Left ventricle myocardium inferior (tissue), 1 donor: ENCODE results near the gene GNAT2. TPM values are rescaled to one million over a fixed set of nuclear protein-coding genes. Genes with fewer than 3 reads are reported as not detected.

Experiments
- DNase-seq: peaks from one replicate; pipeline ENCODE4 v3.0.0-alpha.2; 2020
- H3K27ac ChIP-seq: fragments of 200-600 bp; replicated peaks from 2 replicates; pipeline ENCODE4 v1.8.0; 2021
- H3K27me3 ChIP-seq: fragments of 200-600 bp; 2 replicates; pipeline ENCODE4 v1.8.0; 2021; ENCODE audit warnings: low read depth
- H3K36me3 ChIP-seq: fragments of 200-600 bp; 2 replicates; pipeline ENCODE4 v1.8.0; 2021
- H3K4me1 ChIP-seq: fragments of 200-600 bp; 2 replicates; pipeline ENCODE4 v1.8.0; 2021
- H3K4me3 ChIP-seq: fragments of 200-600 bp; 2 replicates; pipeline ENCODE4 v1.8.0; 2021; ENCODE audit warnings: mild to moderate bottlenecking, moderate library complexity
- H3K9me3 ChIP-seq: fragments of 200-600 bp; replicated peaks from 2 replicates; pipeline ENCODE4 v1.8.0; 2021
- CTCF ChIP-seq: fragments of 200-600 bp; IDR thresholded peaks from 2 replicates; pipeline ENCODE4 v1.8.0; 2021; ENCODE audit warnings: antibody characterized with exemption, mild to moderate bottlenecking, borderline replicate concordance
- intact Hi-C: fragments of 100-400 bp; cut with micrococcal nuclease; formaldehyde crosslinking; loops from one replicate; pipeline ENCODE4 v1.11.0; 2022
- total RNA-seq: library from RNA; stranded (reverse); fragmentation: NEBNext Ultra II Directional; extraction: Animal tissue kit (Norgen Biotek cat#: 25700); gene quantifications from one replicate; pipeline ENCODE4 v1.2.1, GENCODE V29; 2021
- donor health status: DM: no; HTN: yes; CAD: no; lungs with severe emphysema.

GNAT2 gene
- total RNA-seq, 1 donor from 2014 or later, result not detected

GRCh38 chr1:109649491-109649914 lies 30.1 kb upstream of the GNAT2 start:
- intact Hi-C loops, result no loop called here
- H3K4me3 ChIP-seq, result peak overlapping the region; percentile 49
- no peak overlapping the region for H3K27ac ChIP-seq
- H3K36me3 ChIP-seq, result no peaks in the 10 kb centered on the region
- peaks cover 2% of the 10 kb centered on the region for H3K4me1 ChIP-seq
- peak; percentile 42 for TF ChIP-seq CTCF
- DNase-seq, result no peak
- peaks cover 5% of the 10 kb centered on the region for H3K9me3 ChIP-seq
- peaks cover 4% of the 10 kb centered on the region for H3K27me3 ChIP-seq

- Histone ChIP-seq H3K4me1 (peaks cover 7% of the 10 kb centered on the region), H3K27ac (no peak overlapping the region), H3K36me3 (no peaks in the 10 kb centered on the region), H3K4me3 (no peak overlapping the region), H3K27me3 (peaks cover 4% of the 10 kb centered on the region), H3K9me3 (peaks cover 5% of the 10 kb centered on the region)
- DNase-seq, result no peak
- no peak for TF ChIP-seq CTCF
- intact Hi-C loops, result loop anchor here (5.0 kb wide), 1 partner anchor 128 kb away; no protein-coding TSS in a partner anchor
These were observed 25.3 kb upstream of the GNAT2 start for GRCh38 chr1:109644670-109645069.

- no peak overlapping the region for H3K4me3 ChIP-seq
- DNase-seq, result peak; percentile 83
- intact Hi-C loops, result loop anchor here (5.0 kb wide), 1 partner anchor 129 kb away; no protein-coding TSS in a partner anchor
- H3K27ac ChIP-seq, result no peak overlapping the region
- peaks cover 5% of the 10 kb centered on the region for H3K9me3 ChIP-seq
- peak; percentile 90 for TF ChIP-seq CTCF
- H3K4me1 ChIP-seq, result peaks cover 7% of the 10 kb centered on the region
- H3K36me3 ChIP-seq, result no peaks in the 10 kb centered on the region
- H3K27me3 ChIP-seq, result peaks cover 4% of the 10 kb centered on the region
These were observed 24.2 kb upstream of the GNAT2 start for GRCh38 chr1:109643385-109644230.

GRCh38 chr1:109642626-109643025 lies 23.2 kb upstream of the GNAT2 start:
- no peak overlapping the region for H3K4me3 ChIP-seq
- no peak for TF ChIP-seq CTCF
- DNase-seq, result no peak
- intact Hi-C loops, result loop anchor here (5.0 kb wide), 1 partner anchor 130 kb away; no protein-coding TSS in a partner anchor
- H3K27ac ChIP-seq, result no peak overlapping the region
- no peaks in the 10 kb centered on the region for H3K36me3 ChIP-seq
- peaks cover 7% of the 10 kb centered on the region for H3K4me1 ChIP-seq
- H3K27me3 ChIP-seq, result peaks cover 4% of the 10 kb centered on the region
- H3K9me3 ChIP-seq, result peaks cover 5% of the 10 kb centered on the region

- no peak overlapping the region for H3K27ac ChIP-seq
- no peak for TF ChIP-seq CTCF
- intact Hi-C loops, result loop anchor here (5.0 kb wide), 1 partner anchor 130 kb away; no protein-coding TSS in a partner anchor
- H3K9me3 ChIP-seq, result peaks cover 5% of the 10 kb centered on the region
- H3K36me3 ChIP-seq, result no peaks in the 10 kb centered on the region
- DNase-seq, result no peak
- peaks cover 4% of the 10 kb centered on the region for H3K27me3 ChIP-seq
- peaks cover 7% of the 10 kb centered on the region for H3K4me1 ChIP-seq
- no peak overlapping the region for H3K4me3 ChIP-seq
These were observed 22.4 kb upstream of the GNAT2 start for GRCh38 chr1:109641861-109642260.
